ENCODE measurements around the gene CD40. TPM values are rescaled to one million over a fixed set of nuclear protein-coding genes. Genes with fewer than 3 reads are reported as not detected.

Gene CD40
- total RNA-seq, 4 donors from 2014 or later: 15.0 to 33.4 (median 23.2) TPM

- DNase-seq (ENCODE audit: low spot score) (no peak), ATAC-seq (ENCODE audit: low FRiP score) (no peak)
- TF ChIP-seq CTCF (IDR thresholded peaks at IDR 0.05): no peak
Measured at GRCh38 chr20:46154796-46155195, 36.7 kb downstream of the CD40 start.

- no peak for TF ChIP-seq CTCF (IDR thresholded peaks at IDR 0.05)
Measured at GRCh38 chr20:46156065-46156464, 38.0 kb downstream of the CD40 start.

GRCh38 chr20:46157076-46157592, 39.0 kb downstream of the CD40 start:
- no peak for ATAC-seq (ENCODE audit: low FRiP score)
- TF ChIP-seq CTCF (IDR thresholded peaks at IDR 0.05): no peak
- DNase-seq (ENCODE audit: low spot score): no peak

More at GRCh38 chr20:46156065-46156464, 38.0 kb downstream of the CD40 start:
- DNase-seq (ENCODE audit: low spot score): no peak
- ATAC-seq (ENCODE audit: low FRiP score): no peak

- ATAC-seq (ENCODE audit: low FRiP score): no peak
- no peak for TF ChIP-seq CTCF (IDR thresholded peaks at IDR 0.05)
- DNase-seq (ENCODE audit: low spot score): no peak
Measured at GRCh38 chr20:46157625-46158024, 39.5 kb downstream of the CD40 start.

- TF ChIP-seq CTCF (IDR thresholded peaks at IDR 0.05): no peak
- no peak for DNase-seq (ENCODE audit: low spot score)
- no peak for ATAC-seq (ENCODE audit: low FRiP score)
Measured at GRCh38 chr20:46158476-46158987, 40.4 kb downstream of the CD40 start.

GRCh38 chr20:46159101-46159897, 41.2 kb downstream of the CD40 start:
- ATAC-seq (ENCODE audit: low FRiP score) (no peak), DNase-seq (ENCODE audit: low spot score) (no peak)
- no peak for TF ChIP-seq CTCF (IDR thresholded peaks at IDR 0.05)

GRCh38 chr20:46160661-46161060, 42.5 kb downstream of the CD40 start:
- TF ChIP-seq CTCF (IDR thresholded peaks at IDR 0.05): no peak
- ATAC-seq (ENCODE audit: low FRiP score) (no peak), DNase-seq (ENCODE audit: low spot score) (no peak)

Measured in omental fat pad (tissue), 4 donors.